Sciatic nerve (tissue), 2 donors: ENCODE measurements around the gene LRRC38. TPM values are rescaled to one million over a fixed set of nuclear protein-coding genes. Genes with fewer than 3 reads are reported as not detected.

Experiments used
- ATAC-seq: fragments of 200-7000 bp; cut with Tn5 transposase; one replicate; pipeline ENCODE4 v1.9.1; 2020; ENCODE audit warnings: mild to moderate bottlenecking, moderate library complexity
- DNase-seq: peaks from one replicate; pipeline ENCODE4 v3.0.0-alpha.2; 2020; ENCODE audit warnings: low spot score
- intact Hi-C: fragments of 100-400 bp; cut with DNase I; formaldehyde crosslinking; loops from one replicate; pipeline ENCODE4 v1.14.2; 2022
- total RNA-seq: library from RNA; stranded (reverse); fragmentation: NEBNext Ultra II Directional; extraction: Animal tissue kit (Norgen Biotek cat#: 25700); gene quantifications from one replicate; pipeline ENCODE4 v1.2.1, GENCODE V29; 2021
- donor health status: DM: no; HTN: no; CAD: no.
- donor health status: DM: no; HTN: no; CAD: no.

Gene LRRC38
- total RNA-seq, 1 donor from 2014 or later = not detected

GRCh38 chr1:13523780-13524477 is 10.1 kb upstream of the LRRC38 start:
- ATAC-seq = no peak
- intact Hi-C loops = no loop called here
- DNase-seq = no peak

GRCh38 chr1:13520985-13521384 is 7.2 kb upstream of the LRRC38 start:
- no peak for DNase-seq
- ATAC-seq = no peak
- intact Hi-C loops = no loop called here

- intact Hi-C loops = no loop called here
- no peak for DNase-seq
- ATAC-seq = no peak
Measured at GRCh38 chr1:13517193-13517812, 3.5 kb upstream of the LRRC38 start.

DNA sequence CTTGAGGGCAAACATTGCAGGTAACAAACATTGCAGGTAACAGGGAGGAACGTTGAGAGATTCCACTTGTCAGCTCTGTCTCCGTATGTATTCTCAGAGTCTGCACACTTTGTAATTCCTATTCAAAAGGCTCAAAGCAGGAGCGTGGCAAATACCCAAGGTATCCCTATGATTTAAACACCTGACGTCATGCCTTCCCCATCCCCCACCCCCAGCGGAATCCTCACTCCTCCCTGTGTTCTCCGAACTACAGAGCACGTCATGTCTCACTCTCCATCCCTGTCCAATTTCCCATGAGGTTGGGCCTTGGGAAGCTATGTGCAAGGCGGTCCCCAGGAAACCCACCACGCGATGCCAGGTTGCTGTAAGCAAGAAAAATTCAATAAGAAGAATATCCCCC is 2.8 kb upstream of the LRRC38 start:
- intact Hi-C loops = no loop called here
- DNase-seq (no peak), ATAC-seq (no peak)

GRCh38 chr1:13514821-13515220 is 1.0 kb upstream of the LRRC38 start:
- ATAC-seq = no peak
- DNase-seq = no peak

DNA sequence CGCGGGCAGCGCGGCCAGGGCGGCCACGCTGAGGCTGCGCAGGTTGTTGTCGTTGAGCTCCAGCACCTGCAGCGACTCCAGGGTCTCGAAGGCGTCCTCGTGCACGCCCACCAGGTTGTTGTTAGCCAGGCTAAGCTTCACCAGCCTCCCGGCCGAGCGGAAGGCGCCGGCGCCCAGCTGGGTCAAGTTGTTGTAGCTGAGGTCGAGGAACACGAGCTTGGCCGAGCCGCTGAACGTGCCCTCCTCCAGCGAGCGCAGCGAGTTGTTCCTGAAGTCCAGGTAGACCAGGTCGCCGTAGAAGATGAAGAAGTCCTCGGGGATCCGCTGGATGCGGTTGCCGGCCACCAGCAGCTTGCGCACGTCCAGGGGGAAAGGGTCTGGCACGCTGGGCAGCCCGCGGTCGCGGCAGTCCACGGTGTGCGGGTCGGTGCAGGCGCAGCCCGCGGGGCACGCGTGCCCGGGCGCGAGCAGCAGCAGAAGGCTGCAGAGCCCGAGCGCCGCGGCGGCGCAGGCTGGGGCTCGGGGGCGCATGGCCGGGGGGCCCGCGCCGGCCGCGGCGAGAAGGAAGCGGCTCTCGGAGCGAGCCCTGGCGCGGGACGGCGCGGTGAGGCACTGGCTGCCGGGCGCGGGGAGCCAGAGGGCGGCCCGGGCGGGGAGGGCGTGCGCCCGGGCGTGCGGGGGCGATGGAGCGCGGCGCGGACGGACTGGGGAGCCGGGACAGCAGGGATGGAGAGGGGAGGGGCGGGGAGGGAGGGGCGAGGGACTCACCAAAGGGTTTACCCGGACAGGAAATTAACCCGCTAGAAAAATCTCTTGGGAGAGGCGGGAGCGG is 524 bp downstream of the LRRC38 start:
- intact Hi-C loops = no loop called here
- ATAC-seq (no peak), DNase-seq (no peak)

More at GRCh38 chr1:13514821-13515220, 1.0 kb upstream of the LRRC38 start:
- intact Hi-C loops = no loop called here

DNA sequence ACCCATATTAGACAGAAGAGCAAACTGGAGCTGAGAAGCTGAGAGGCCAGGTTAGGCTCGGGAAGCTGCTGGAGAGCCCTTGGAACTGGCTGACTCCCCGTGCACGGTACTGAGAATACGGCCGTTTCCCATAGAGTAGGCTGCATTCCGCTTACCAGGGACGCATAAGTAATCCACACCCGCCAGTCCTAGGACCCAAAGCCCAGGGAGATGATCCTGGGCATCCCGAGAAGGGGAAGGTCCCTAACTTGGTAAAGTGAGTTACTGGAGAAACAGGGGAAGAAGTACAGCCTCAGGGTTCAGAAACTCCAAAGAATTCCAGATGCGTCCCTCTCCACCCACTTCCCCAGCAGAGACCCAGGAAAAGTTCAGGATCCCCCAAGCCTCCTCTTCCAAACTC is 1.3 kb downstream of the LRRC38 start:
- ATAC-seq (no peak), DNase-seq (no peak)
- intact Hi-C loops = no loop called here

- ATAC-seq (no peak), DNase-seq (no peak)
- intact Hi-C loops = no loop called here
Measured at GRCh38 chr1:13510499-13510898, 3.3 kb downstream of the LRRC38 start.

DNA sequence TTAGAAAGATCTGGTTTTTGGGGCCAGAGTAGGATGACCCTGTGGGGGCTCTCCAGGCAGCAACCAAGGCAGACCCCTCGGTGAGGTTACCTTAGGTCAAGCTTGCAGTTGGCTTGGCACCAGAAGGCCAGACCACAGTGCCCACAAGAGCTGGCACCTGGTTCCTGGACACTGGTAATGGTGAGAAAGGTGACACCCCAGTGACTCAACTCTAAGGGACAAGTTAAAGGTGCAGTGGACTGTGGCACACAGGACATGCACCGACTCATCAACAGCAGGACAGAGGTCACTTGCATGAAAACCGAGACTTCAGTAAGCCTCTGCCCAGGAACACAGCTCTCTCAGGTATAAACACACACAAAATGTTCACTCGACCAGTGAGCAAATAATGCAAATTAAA is 6.7 kb downstream of the LRRC38 start:
- no peak for DNase-seq
- intact Hi-C loops = no loop called here
- no peak for ATAC-seq

DNA sequence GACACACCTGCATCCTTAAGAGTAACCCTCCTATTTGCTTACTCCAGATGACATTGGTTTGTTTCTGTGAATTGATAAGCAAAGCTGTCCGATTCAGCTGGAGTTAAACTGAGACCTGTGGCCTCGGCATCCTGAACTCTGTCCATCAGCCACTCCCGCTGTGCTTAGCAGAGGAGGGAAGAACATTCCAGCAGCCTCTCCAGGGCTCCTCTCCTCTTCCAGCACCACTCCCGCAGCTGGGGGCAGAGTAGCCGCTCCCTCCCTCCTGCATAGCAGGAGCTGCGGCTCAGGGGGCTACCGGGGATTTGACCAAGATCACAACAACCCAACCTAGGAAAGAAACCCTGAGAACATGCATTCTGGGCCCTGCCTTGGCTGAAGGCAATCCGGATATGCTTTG is 8.8 kb downstream of the LRRC38 start:
- no peak for DNase-seq
- intact Hi-C loops = no loop called here
- peak; percentile 70 for ATAC-seq

GRCh38 chr1:13500806-13501205 is 13.0 kb downstream of the LRRC38 start:
- intact Hi-C loops = no loop called here
- no peak for ATAC-seq
- no peak for DNase-seq

- ATAC-seq = no peak
- intact Hi-C loops = no loop called here
- no peak for DNase-seq
Measured at GRCh38 chr1:13499422-13499821, 14.4 kb downstream of the LRRC38 start.

DNA sequence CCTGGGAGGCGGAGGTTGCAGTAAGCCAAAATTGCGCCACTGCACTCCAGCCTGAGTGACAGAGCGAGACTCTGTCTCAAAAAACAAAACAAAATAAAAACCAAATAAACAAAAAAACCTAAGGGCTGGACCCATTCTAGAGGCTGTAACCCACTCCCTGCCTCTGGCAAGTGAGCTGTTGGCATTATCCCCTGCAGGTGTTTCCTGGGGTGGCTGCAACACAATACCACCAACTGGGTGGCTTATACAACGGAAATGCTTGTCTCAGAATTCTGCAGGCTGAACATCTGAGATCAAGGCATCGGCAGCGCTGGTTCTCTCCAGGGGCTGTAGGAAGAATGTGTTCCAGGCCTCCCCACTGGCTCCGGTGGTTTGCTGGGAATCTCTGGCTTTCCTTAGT is 15.2 kb downstream of the LRRC38 start:
- ATAC-seq (no peak), DNase-seq (no peak)
- intact Hi-C loops = no loop called here

DNA sequence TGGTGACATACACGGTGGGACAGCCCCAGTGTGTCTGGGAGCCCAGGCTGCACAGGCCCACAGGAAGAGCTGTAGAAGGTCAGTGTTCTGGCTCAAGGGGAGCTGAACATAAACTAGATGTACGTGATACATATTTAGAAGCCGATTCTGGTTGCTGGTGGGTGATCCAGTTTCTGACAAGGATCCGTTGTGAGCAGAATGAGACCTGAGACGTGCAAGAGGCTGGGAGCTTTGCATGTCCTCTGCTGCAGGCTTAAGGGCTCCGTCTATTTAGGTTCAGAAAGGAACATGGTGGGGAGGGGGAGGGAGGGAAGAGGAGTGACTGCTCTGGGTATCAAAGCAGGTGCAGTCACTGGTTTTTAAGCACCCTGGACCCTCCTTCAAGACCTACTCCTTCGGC is 18.6 kb downstream of the LRRC38 start:
- ATAC-seq (no peak), DNase-seq (no peak)
- intact Hi-C loops = no loop called here

DNA sequence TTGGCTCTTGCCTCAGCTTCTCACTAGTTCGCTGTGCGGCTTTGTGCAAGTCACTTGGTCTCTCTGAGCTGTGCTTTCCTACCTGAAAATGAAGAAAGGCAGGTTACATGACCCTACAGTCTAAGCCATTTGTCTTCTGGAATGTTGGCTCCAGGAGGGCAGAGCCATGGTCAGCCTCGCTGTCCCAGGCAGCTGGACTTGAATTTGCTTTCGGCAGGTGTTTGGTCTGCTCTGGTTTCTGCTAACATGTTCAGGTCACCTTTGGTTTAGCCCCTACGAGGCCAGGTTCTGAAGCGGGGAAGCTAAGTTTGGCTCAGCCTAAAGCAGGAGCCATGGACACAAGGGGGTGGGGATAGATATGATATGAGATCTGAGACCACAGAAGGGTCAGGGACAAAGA is 19.1 kb downstream of the LRRC38 start:
- no peak for ATAC-seq
- no peak for DNase-seq
- intact Hi-C loops = no loop called here

DNA sequence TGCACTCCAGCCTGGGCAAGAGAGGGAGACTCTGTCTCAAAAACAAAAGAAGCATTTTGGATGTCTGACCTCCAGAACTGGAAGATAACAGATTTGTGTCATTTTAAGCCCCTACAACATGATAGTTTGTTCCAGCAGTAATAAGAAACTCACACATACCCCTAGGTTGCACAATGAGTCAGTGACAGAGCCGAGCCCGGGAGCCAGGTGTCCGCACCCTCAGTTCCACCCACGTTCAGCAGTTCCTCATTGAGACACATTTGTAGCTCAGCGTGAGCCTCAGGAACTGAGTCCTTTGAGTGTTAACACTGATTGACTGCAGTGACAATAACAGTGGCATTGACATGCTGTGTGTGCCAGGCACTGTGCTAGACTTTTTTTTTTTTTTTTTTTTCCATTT is 19.8 kb downstream of the LRRC38 start:
- ATAC-seq (no peak), DNase-seq (no peak)
- intact Hi-C loops = no loop called here

- DNase-seq (no peak), ATAC-seq (no peak)
- intact Hi-C loops = no loop called here
Measured at GRCh38 chr1:13492711-13493110, 21.1 kb downstream of the LRRC38 start.

DNA sequence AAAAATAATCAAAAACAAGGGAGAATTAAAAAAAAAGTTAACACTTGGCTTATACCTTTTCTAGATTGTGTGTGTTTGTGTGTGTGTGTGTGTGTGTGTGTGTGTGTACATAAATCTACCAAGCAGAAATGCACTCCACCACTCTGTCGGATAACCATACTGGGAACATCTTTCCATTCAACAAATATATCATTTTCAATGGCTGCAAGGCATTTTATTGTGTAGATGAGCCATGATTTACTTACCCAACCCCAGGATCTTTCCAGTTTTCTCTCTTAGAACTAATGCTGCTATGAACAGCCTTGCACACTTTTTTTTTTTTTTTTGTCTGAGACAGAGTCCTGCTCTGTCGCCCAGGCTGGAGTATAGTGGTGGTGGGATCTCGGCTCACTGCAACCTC is 25.8 kb downstream of the LRRC38 start:
- ATAC-seq = no peak
- intact Hi-C loops = no loop called here

GRCh38 chr1:13487143-13487868 is 26.5 kb downstream of the LRRC38 start:
- ATAC-seq = no peak

More for the DNA sequence above, 25.8 kb downstream of the LRRC38 start:
- no peak for DNase-seq

GRCh38 chr1:13483946-13484345 is 29.9 kb downstream of the LRRC38 start:
- intact Hi-C loops = no loop called here

More at GRCh38 chr1:13487143-13487868, 26.5 kb downstream of the LRRC38 start:
- intact Hi-C loops = no loop called here
- DNase-seq = no peak

More at GRCh38 chr1:13483946-13484345, 29.9 kb downstream of the LRRC38 start:
- ATAC-seq (no peak), DNase-seq (no peak)
